SK-N-SH (cell line): ENCODE data around the gene EVL. TPM values are rescaled to one million over a fixed set of nuclear protein-coding genes. Genes with fewer than 3 reads are reported as not detected.

Experiments used
- CTCF ChIA-PET: fragments of 300-600, 350-600 bp; formaldehyde crosslinking; extraction: SDS; loops from one replicate; lab custom pipeline; 2021; lab: Yijun Ruan, JAX
- POLR2A ChIA-PET: fragments of 350-600 bp; sonication (Branson Sonifier 250); formaldehyde crosslinking; extraction: SDS; loops from one replicate; lab custom pipeline; 2020; ENCODE audit warnings: antibody characterized with exemption, inconsistent platforms; lab: Yijun Ruan, JAX
- DNase-seq: peaks from one replicate; pipeline ENCODE4 v3.0.0; 2012
- H2AFZ ChIP-seq: fragments of 200-600 bp; sonication (generic); 2 replicates; pipeline ENCODE4 v1.8.1; 2016; ENCODE audit warnings: antibody characterized with exemption, mild to moderate bottlenecking, low read depth
- H3F3A ChIP-seq: fragments of 200-600 bp; sonication (generic); replicated peaks from 2 replicates; pipeline ENCODE3; 2016; ENCODE audit warnings: antibody characterized with exemption, mild to moderate bottlenecking; ENCODE audit not compliant: insufficient read depth
- H3K27ac ChIP-seq, 2 experiments: fragments of 200-500 bp in 1 of 2; fragments of 200-600 bp in 1 of 2; sonication (Bioruptor generic) in 1 of 2; sonication (generic), shearing (Covaris generic) in 1 of 2; 2 replicates each; pipeline versions ENCODE4 v1.5.1 to v1.6.1; 2014 to 2016; ENCODE audit warnings: low read depth in 2 of 2, inconsistent platforms in 1 of 2, low read length in 1 of 2, mild to moderate bottlenecking in 1 of 2, mixed read lengths in 1 of 2
- H3K27me3 ChIP-seq: fragments of 200-600 bp; sonication (generic), shearing (Covaris generic); 2 replicates; pipeline ENCODE4 v1.6.1; 2016; ENCODE audit warnings: mixed run types; ENCODE audit not compliant: insufficient read depth
- H3K36me3 ChIP-seq, 2 experiments: fragments of 200-500 bp in 1 of 2; fragments of 200-600 bp in 1 of 2; sonication (Bioruptor generic) in 1 of 2; sonication (generic) in 1 of 2; replicated peaks in 1 of 2; 2 replicates each; pipeline versions ENCODE3 to v1.5.1; 2014 to 2016; ENCODE audit warnings: low read length in 1 of 2, mild to moderate bottlenecking in 1 of 2; ENCODE audit not compliant: insufficient read depth in 2 of 2, control insufficient read depth in 1 of 2
- H3K4me1 ChIP-seq, 2 experiments: fragments of 200-500 bp in 1 of 2; fragments of 200-600 bp in 1 of 2; sonication (Bioruptor generic) in 1 of 2; sonication (generic), shearing (Covaris generic) in 1 of 2; 2 replicates each; pipeline versions ENCODE4 v1.5.1 to v1.6.1; 2014 to 2016; ENCODE audit warnings: low read depth in 1 of 2, low read length in 1 of 2, mixed run types in 1 of 2; ENCODE audit not compliant: insufficient read depth in 2 of 2, control insufficient read depth in 1 of 2
- H3K4me2 ChIP-seq: fragments of 200-600 bp; sonication (generic), shearing (Covaris generic); 2 replicates; pipeline ENCODE4 v1.6.1; 2017; ENCODE audit warnings: mixed run types
- H3K4me3 ChIP-seq, 2 experiments: fragments of 200-500 bp in 1 of 2; fragments of 200-600 bp in 1 of 2; sonication (Bioruptor generic) in 1 of 2; sonication (generic), shearing (Covaris generic) in 1 of 2; 2 replicates each; pipeline versions ENCODE4 v1.5.1 to v1.8.1; 2014 to 2016; ENCODE audit warnings: low read depth in 2 of 2, inconsistent platforms in 1 of 2, low read length in 1 of 2, mild to moderate bottlenecking in 1 of 2, mixed read lengths in 1 of 2, moderate library complexity in 1 of 2
- H3K79me2 ChIP-seq: fragments of 200-600 bp; sonication (generic); 2 replicates; pipeline ENCODE4 v1.8.1; 2017; ENCODE audit warnings: mild to moderate bottlenecking; ENCODE audit not compliant: insufficient read depth
- H3K9ac ChIP-seq: fragments of 200-600 bp; sonication (generic); 2 replicates; pipeline ENCODE4 v1.6.1; 2017; ENCODE audit warnings: mixed run types
- H3K9me2 ChIP-seq: fragments of 200-600 bp; sonication (generic); 2 replicates; pipeline ENCODE4 v1.6.1; 2017; ENCODE audit warnings: mixed run types
- H3K9me3 ChIP-seq: fragments of 200-600 bp; sonication (generic); 2 replicates; pipeline ENCODE4 v1.6.1; 2017; ENCODE audit warnings: mixed run types, mild to moderate bottlenecking, moderate library complexity
- H4K20me1 ChIP-seq: fragments of 200-600 bp; sonication (generic); 2 replicates; pipeline ENCODE4 v1.6.1; 2017; ENCODE audit warnings: mild to moderate bottlenecking, mixed run types; ENCODE audit not compliant: insufficient read depth
- CHD2 ChIP-seq: fragments of 150-350 bp; IDR thresholded peaks from 2 replicates; pipeline ENCODE4 v1.6.1; 2018; ENCODE audit warnings: low read length; ENCODE audit not compliant: partially characterized antibody
- ELF1 ChIP-seq: IDR thresholded peaks from 2 replicates; pipeline ENCODE4 v1.4.0; 2012
- EZH2phosphoT487 ChIP-seq: fragments of 200-600 bp; sonication (generic); IDR thresholded peaks from 2 replicates; pipeline ENCODE4 v1.6.1; 2017; ENCODE audit warnings: low read depth, mixed run types, mild to moderate bottlenecking, antibody characterized with exemption, moderate library complexity, borderline replicate concordance
- FOSL2 ChIP-seq: IDR thresholded peaks from 2 replicates; pipeline ENCODE4 v1.4.0; 2012; ENCODE audit warnings: low read depth, mild to moderate bottlenecking, moderate library complexity, borderline replicate concordance
- FOXM1 ChIP-seq: IDR thresholded peaks from 2 replicates; pipeline ENCODE4 v1.4.0; 2012; ENCODE audit warnings: low read depth, mild to moderate bottlenecking
- GATA2 ChIP-seq: sonication (generic); formaldehyde crosslinking; IDR thresholded peaks from 2 replicates; pipeline ENCODE4 v1.5.0; 2020; ENCODE audit warnings: mild to moderate bottlenecking, missing genetic modification reagents
- MAX ChIP-seq: IDR thresholded peaks from 2 replicates; pipeline ENCODE4 v1.4.0; 2012; ENCODE audit warnings: low read depth
- MXI1 ChIP-seq: IDR thresholded peaks from 2 replicates; pipeline ENCODE4 v1.6.1; 2012; ENCODE audit warnings: mild to moderate bottlenecking, low read depth, low read length, improper control_type of control experiment
- NRF1 ChIP-seq: IDR thresholded peaks from 2 replicates; pipeline ENCODE4 v1.6.1; 2012; ENCODE audit warnings: low read depth, mild to moderate bottlenecking, low read length
- PBX3 ChIP-seq: IDR thresholded peaks from 2 replicates; pipeline ENCODE4; 2012
- POLR2AphosphoS5 ChIP-seq: IDR thresholded peaks from 2 replicates; pipeline ENCODE4 v1.6.1; 2012; ENCODE audit warnings: low read depth, low read length
- RCOR1 ChIP-seq: fragments of 150-350 bp; IDR thresholded peaks from 2 replicates; pipeline ENCODE4 v1.6.1; 2017; ENCODE audit warnings: antibody characterized with exemption, low read length
- RXRA ChIP-seq: IDR thresholded peaks from 2 replicates; pipeline ENCODE4 v1.4.0; 2012; ENCODE audit warnings: low read depth, mild to moderate bottlenecking, borderline replicate concordance
- SIN3A ChIP-seq: IDR thresholded peaks from 2 replicates; pipeline ENCODE4 v1.6.1; 2012; ENCODE audit warnings: low read depth, mild to moderate bottlenecking, low read length, moderate library complexity, borderline replicate concordance
- SMC3 ChIP-seq: IDR thresholded peaks from 2 replicates; pipeline ENCODE4 v1.6.1; 2012; ENCODE audit warnings: low read depth, low read length, improper control_type of control experiment
- TAF1 ChIP-seq: IDR thresholded peaks from 2 replicates; pipeline ENCODE4 v1.6.1; 2012; ENCODE audit warnings: low read depth, mild to moderate bottlenecking, low read length, moderate library complexity, borderline replicate concordance
- TEAD4 ChIP-seq: IDR thresholded peaks from 2 replicates; pipeline ENCODE4 v1.4.0; 2012; ENCODE audit warnings: mild to moderate bottlenecking, borderline replicate concordance; ENCODE audit not compliant: insufficient read depth
- USF2 ChIP-seq: fragments of 150-350 bp; IDR thresholded peaks from 2 replicates; pipeline ENCODE4 v1.6.1; 2017; ENCODE audit warnings: antibody characterized with exemption, low read length, low read depth, borderline replicate concordance
- YY1 ChIP-seq: IDR thresholded peaks from 2 replicates; pipeline ENCODE4 v1.4.0; 2012; ENCODE audit warnings: low read depth, mild to moderate bottlenecking
- WGBS: methylation state at CpG from one replicate; pipeline ENCODE4 v1.1.6; 2017; ENCODE audit warnings: low lambda C conversion rate; 5-methylcytosine and 5-hydroxymethylcytosine counted together
- polyA plus RNA-seq, 3 experiments: library from polyadenylated mRNA; depleted of rRNA; stranded (reverse); fragments of >200 nt; gene quantifications; 2 replicates each; pipeline ENCODE4 v1.2.3, GENCODE V29; 2012
- TF ChIP-seq, protein P1 (sequence below): IDR thresholded peaks from 2 replicates; pipeline ENCODE4 v1.4.0; 2012; ENCODE audit warnings: low read depth, borderline replicate concordance
- TF ChIP-seq, protein P2 (sequence below): IDR thresholded peaks from 2 replicates; pipeline ENCODE4 v1.6.1; 2012; ENCODE audit warnings: mild to moderate bottlenecking, low read depth, low read length, moderate library complexity
- TF ChIP-seq, protein P3 (sequence below): fragments of 150-350 bp; IDR thresholded peaks from 2 replicates; pipeline ENCODE4 v1.6.1; 2016; ENCODE audit warnings: mild to moderate bottlenecking, low read depth, low read length
- TF ChIP-seq, protein P4 (sequence below): IDR thresholded peaks from 2 replicates; pipeline ENCODE4 v1.4.0; 2012; ENCODE audit warnings: low read depth, borderline replicate concordance

EVL gene
- polyA plus RNA-seq, 1 of the 3 experiments (the other 2 are of a cell fraction): 36.5 TPM

- H3K9ac ChIP-seq: no peak overlapping the region
- peaks cover 9 to 67% of the 10 kb centered on the region in 2 experiments; a peak in 3 of 4 replicates for H3K4me1 ChIP-seq
- no peaks in the 10 kb centered on the region for H3K9me3 ChIP-seq
- peak; percentile 86 for DNase-seq
- no peaks in the 10 kb centered on the region for H3K9me2 ChIP-seq
- ChIA-PET POLR2A (interaction anchor here (1.2 to 1.9 kb wide), 3 partner anchors 9 to 59 kb away, joined by 4 to 18 read pairs (median 4); no protein-coding TSS in a partner anchor), CTCF (interaction anchor here (0.8 to 10.5 kb wide), 6 partner anchors 9 to 150 kb away, joined by 3 to 70 read pairs (median 14); no protein-coding TSS in a partner anchor)
- H4K20me1 ChIP-seq: no peaks in the 10 kb centered on the region
- peak overlapping the region; percentile 37; the same call in 1 of the 2 replicates for H3K4me2 ChIP-seq
- H3K79me2 ChIP-seq: no peaks in the 10 kb centered on the region
- H2AFZ ChIP-seq: no peak overlapping the region
- H3F3A ChIP-seq: no peaks in the 10 kb centered on the region
- no peak overlapping the region for H3K4me3 ChIP-seq
- WGBS: 76% methylated on average over 9 of the region's 12 CpGs
- peaks cover 3 to 16% of the 10 kb centered on the region in 2 experiments for H3K36me3 ChIP-seq
- H3K27ac ChIP-seq: peak overlapping the region; percentile 28 to 74; a peak in 3 of 4 replicates
- H3K27me3 ChIP-seq: no peaks in the 10 kb centered on the region
- TF ChIP-seq YY1 (no peak), SIN3A (no peak), MXI1 (no peak), USF2 (no peak), TAF1 (no peak), POLR2AphosphoS5 (no peak), PBX3 (no peak), FOXM1 (no peak), CHD2 (no peak), EZH2phosphoT487 (no peak), RXRA (no peak), FOSL2 (no peak), RCOR1 (peak; percentile 39; the same call in 1 of the 2 replicates), SMC3 (no peak), ELF1 (no peak), NRF1 (no peak), MAX (no peak), TEAD4 (no peak), GATA2 (CRISPR knock-in tag) (no peak)
- TF ChIP-seq, protein P1, sequence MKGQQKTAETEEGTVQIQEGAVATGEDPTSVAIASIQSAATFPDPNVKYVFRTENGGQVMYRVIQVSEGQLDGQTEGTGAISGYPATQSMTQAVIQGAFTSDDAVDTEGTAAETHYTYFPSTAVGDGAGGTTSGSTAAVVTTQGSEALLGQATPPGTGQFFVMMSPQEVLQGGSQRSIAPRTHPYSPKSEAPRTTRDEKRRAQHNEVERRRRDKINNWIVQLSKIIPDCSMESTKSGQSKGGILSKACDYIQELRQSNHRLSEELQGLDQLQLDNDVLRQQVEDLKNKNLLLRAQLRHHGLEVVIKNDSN: no peak
- TF ChIP-seq, protein P2, sequence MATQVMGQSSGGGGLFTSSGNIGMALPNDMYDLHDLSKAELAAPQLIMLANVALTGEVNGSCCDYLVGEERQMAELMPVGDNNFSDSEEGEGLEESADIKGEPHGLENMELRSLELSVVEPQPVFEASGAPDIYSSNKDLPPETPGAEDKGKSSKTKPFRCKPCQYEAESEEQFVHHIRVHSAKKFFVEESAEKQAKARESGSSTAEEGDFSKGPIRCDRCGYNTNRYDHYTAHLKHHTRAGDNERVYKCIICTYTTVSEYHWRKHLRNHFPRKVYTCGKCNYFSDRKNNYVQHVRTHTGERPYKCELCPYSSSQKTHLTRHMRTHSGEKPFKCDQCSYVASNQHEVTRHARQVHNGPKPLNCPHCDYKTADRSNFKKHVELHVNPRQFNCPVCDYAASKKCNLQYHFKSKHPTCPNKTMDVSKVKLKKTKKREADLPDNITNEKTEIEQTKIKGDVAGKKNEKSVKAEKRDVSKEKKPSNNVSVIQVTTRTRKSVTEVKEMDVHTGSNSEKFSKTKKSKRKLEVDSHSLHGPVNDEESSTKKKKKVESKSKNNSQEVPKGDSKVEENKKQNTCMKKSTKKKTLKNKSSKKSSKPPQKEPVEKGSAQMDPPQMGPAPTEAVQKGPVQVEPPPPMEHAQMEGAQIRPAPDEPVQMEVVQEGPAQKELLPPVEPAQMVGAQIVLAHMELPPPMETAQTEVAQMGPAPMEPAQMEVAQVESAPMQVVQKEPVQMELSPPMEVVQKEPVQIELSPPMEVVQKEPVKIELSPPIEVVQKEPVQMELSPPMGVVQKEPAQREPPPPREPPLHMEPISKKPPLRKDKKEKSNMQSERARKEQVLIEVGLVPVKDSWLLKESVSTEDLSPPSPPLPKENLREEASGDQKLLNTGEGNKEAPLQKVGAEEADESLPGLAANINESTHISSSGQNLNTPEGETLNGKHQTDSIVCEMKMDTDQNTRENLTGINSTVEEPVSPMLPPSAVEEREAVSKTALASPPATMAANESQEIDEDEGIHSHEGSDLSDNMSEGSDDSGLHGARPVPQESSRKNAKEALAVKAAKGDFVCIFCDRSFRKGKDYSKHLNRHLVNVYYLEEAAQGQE: no peak
- TF ChIP-seq, protein P3, sequence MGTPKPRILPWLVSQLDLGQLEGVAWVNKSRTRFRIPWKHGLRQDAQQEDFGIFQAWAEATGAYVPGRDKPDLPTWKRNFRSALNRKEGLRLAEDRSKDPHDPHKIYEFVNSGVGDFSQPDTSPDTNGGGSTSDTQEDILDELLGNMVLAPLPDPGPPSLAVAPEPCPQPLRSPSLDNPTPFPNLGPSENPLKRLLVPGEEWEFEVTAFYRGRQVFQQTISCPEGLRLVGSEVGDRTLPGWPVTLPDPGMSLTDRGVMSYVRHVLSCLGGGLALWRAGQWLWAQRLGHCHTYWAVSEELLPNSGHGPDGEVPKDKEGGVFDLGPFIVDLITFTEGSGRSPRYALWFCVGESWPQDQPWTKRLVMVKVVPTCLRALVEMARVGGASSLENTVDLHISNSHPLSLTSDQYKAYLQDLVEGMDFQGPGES: no peak
- TF ChIP-seq, protein P4, sequence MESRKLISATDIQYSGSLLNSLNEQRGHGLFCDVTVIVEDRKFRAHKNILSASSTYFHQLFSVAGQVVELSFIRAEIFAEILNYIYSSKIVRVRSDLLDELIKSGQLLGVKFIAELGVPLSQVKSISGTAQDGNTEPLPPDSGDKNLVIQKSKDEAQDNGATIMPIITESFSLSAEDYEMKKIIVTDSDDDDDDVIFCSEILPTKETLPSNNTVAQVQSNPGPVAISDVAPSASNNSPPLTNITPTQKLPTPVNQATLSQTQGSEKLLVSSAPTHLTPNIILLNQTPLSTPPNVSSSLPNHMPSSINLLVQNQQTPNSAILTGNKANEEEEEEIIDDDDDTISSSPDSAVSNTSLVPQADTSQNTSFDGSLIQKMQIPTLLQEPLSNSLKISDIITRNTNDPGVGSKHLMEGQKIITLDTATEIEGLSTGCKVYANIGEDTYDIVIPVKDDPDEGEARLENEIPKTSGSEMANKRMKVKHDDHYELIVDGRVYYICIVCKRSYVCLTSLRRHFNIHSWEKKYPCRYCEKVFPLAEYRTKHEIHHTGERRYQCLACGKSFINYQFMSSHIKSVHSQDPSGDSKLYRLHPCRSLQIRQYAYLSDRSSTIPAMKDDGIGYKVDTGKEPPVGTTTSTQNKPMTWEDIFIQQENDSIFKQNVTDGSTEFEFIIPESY: no peak
These were observed 67.8 kb downstream of the EVL start for GRCh38 chr14:100132903-100133510.
